Measurements from ENCODE around the gene LTN1.

DNA sequence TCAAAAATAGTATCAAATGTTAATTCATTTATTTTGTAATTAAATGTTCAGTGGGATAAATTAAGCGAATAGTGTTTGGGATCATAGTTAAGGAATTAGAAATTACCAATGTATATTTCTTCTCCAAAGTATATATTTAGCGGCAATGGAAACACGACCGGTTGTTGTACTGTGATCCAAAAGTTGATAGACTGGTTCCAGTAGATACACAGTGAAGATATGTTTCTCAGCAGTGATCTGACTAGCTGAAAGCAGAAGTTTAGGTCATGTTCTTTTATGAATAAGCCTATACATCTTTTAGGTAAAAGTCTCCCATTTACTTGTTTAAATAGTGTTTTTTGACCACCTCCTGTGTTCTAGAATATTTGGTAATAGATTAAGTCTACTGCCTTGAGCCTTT, 40.6 kb upstream of the LTN1 start:
- TF ChIP-seq ELF1 (IDR thresholded peaks at IDR 0.05) (no peak), GABPA (IDR thresholded peaks at IDR 0.05; ENCODE audit: low read depth) (no peak), FOXM1 (IDR thresholded peaks at IDR 0.05; ENCODE audit: low read depth) (no peak)
- TF ChIP-seq, protein P1, sequence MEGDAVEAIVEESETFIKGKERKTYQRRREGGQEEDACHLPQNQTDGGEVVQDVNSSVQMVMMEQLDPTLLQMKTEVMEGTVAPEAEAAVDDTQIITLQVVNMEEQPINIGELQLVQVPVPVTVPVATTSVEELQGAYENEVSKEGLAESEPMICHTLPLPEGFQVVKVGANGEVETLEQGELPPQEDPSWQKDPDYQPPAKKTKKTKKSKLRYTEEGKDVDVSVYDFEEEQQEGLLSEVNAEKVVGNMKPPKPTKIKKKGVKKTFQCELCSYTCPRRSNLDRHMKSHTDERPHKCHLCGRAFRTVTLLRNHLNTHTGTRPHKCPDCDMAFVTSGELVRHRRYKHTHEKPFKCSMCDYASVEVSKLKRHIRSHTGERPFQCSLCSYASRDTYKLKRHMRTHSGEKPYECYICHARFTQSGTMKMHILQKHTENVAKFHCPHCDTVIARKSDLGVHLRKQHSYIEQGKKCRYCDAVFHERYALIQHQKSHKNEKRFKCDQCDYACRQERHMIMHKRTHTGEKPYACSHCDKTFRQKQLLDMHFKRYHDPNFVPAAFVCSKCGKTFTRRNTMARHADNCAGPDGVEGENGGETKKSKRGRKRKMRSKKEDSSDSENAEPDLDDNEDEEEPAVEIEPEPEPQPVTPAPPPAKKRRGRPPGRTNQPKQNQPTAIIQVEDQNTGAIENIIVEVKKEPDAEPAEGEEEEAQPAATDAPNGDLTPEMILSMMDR (IDR thresholded peaks at IDR 0.05): no peak
- TF ChIP-seq, protein P2, sequence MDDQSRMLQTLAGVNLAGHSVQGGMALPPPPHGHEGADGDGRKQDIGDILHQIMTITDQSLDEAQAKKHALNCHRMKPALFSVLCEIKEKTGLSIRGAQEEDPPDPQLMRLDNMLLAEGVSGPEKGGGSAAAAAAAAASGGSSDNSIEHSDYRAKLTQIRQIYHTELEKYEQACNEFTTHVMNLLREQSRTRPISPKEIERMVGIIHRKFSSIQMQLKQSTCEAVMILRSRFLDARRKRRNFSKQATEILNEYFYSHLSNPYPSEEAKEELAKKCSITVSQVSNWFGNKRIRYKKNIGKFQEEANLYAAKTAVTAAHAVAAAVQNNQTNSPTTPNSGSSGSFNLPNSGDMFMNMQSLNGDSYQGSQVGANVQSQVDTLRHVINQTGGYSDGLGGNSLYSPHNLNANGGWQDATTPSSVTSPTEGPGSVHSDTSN (IDR thresholded peaks at IDR 0.05): no peak
- TF ChIP-seq, protein P3, sequence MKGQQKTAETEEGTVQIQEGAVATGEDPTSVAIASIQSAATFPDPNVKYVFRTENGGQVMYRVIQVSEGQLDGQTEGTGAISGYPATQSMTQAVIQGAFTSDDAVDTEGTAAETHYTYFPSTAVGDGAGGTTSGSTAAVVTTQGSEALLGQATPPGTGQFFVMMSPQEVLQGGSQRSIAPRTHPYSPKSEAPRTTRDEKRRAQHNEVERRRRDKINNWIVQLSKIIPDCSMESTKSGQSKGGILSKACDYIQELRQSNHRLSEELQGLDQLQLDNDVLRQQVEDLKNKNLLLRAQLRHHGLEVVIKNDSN (IDR thresholded peaks at IDR 0.05; ENCODE audit: borderline replicate concordance, low read depth): no peak
- TF ChIP-seq, protein P4, sequence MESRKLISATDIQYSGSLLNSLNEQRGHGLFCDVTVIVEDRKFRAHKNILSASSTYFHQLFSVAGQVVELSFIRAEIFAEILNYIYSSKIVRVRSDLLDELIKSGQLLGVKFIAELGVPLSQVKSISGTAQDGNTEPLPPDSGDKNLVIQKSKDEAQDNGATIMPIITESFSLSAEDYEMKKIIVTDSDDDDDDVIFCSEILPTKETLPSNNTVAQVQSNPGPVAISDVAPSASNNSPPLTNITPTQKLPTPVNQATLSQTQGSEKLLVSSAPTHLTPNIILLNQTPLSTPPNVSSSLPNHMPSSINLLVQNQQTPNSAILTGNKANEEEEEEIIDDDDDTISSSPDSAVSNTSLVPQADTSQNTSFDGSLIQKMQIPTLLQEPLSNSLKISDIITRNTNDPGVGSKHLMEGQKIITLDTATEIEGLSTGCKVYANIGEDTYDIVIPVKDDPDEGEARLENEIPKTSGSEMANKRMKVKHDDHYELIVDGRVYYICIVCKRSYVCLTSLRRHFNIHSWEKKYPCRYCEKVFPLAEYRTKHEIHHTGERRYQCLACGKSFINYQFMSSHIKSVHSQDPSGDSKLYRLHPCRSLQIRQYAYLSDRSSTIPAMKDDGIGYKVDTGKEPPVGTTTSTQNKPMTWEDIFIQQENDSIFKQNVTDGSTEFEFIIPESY (IDR thresholded peaks at IDR 0.05; ENCODE audit: borderline replicate concordance, low read depth): no peak

Data from SK-N-SH (cell line).